ENCODE measurements around the gene B4GALNT2. TPM values are rescaled to one million over a fixed set of nuclear protein-coding genes. Genes with fewer than 3 reads are reported as not detected.

The B4GALNT2 gene
- polyA plus RNA-seq, 1 experiment = 0.01 TPM

DNA sequence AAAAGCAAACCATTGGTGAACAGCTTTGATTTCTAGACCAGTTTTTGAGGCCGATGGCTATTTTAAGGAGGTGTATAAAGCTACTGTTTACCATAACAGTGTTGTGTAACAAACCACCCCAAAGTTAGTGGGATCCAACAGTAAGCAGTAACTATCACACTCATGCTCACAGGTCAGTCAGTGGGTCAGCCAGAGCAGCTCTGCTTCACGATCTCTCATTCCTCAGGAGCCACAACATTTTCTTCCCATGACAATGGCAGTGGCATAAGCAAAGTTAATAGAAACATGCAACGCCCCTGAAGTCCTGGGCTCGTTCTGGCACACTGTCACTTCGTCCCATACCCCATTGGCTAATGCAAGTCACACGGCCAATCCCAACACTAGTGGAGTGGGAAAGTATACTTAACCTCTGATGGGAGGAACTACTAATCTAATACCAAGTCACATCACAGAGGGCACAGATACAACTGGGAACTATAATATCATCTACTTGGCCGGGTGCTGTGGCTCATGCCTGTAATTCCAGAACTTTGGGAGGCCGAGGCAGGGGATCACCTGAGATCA is 28.0 kb upstream of the B4GALNT2 start:
- Histone ChIP-seq H3K27me3 (ENCODE audit: control insufficient read depth, insufficient read depth, low read length) (no peaks in the 10 kb centered on the region), H3K27ac (ENCODE audit: low read depth, low read length) (peak overlapping the region; percentile 11), H3K9me3 (ENCODE audit: control insufficient read depth, insufficient read depth, low read length) (no peaks in the 10 kb centered on the region), H3K4me3 (ENCODE audit: low read depth, low read length) (no peak overlapping the region)
- ChIA-PET POLR2A (interaction anchor here (1.4 kb wide), 1 partner anchor 43 kb away, joined by 4 read pairs; no protein-coding TSS in a partner anchor), CTCF (interaction anchor here (1.1 kb wide), 1 partner anchor 68 kb away, joined by 4 read pairs; no protein-coding TSS in a partner anchor)
- TF ChIP-seq, protein P1, sequence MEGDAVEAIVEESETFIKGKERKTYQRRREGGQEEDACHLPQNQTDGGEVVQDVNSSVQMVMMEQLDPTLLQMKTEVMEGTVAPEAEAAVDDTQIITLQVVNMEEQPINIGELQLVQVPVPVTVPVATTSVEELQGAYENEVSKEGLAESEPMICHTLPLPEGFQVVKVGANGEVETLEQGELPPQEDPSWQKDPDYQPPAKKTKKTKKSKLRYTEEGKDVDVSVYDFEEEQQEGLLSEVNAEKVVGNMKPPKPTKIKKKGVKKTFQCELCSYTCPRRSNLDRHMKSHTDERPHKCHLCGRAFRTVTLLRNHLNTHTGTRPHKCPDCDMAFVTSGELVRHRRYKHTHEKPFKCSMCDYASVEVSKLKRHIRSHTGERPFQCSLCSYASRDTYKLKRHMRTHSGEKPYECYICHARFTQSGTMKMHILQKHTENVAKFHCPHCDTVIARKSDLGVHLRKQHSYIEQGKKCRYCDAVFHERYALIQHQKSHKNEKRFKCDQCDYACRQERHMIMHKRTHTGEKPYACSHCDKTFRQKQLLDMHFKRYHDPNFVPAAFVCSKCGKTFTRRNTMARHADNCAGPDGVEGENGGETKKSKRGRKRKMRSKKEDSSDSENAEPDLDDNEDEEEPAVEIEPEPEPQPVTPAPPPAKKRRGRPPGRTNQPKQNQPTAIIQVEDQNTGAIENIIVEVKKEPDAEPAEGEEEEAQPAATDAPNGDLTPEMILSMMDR (IDR thresholded peaks at IDR 0.05; ENCODE audit: low read depth, low read length) = no peak
- no peak for DNase-seq (ENCODE audit: low read depth, low spot score)

DNA sequence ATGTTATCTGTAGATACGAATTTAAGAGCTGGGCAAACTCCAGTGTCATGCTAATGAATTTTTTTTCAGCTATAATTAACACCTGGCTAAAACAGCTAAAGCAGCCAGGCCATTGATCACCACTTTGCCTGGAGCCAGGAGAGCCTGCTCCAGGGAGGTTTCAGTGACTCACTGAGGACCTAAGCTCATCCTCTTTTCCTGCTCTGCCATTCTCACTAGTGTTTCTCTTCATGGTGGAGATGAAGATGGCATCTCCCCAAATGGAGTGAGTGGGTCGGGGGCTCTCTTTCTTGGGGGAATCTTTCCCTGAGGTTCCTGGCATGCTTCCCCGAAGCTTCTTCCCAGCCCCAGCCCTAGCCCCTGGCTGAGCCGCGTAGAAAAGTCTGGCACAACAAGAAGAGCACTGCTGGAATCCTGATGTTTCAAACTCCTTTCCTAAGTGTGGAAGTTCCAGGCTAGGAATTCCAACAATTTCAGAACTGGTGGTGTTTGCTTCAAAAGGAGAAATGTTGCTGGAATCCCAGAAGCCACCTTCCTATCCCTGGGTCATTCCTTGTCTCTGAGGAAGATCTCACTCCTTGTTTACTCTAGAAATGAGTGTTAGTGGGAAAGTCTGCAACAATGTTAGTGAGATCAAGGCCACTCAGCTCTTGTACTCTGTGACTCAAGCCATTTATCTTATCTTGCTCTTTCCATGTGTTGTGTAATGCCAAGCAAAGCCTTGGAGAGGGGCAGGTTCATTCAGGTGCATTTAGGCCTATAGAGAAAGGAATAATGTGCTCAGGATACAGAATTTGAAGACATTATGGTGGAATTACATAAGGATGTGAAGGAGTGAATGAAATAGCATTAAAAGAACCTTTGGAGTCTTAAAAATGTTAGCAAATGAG is 26.0 kb upstream of the B4GALNT2 start:
- DNase-seq (ENCODE audit: low read depth, low spot score) = no peak
- ChIA-PET CTCF (no interaction called here), POLR2A (interaction anchor here (1.4 kb wide), 1 partner anchor 40 kb away, joined by 7 read pairs; no protein-coding TSS in a partner anchor)
- peak overlapping the region; percentile 54 for H3K27ac ChIP-seq (ENCODE audit: low read depth, low read length)
- no peaks in the 10 kb centered on the region for H3K9me3 ChIP-seq (ENCODE audit: control insufficient read depth, insufficient read depth, low read length)
- H3K27me3 ChIP-seq (ENCODE audit: control insufficient read depth, insufficient read depth, low read length) = no peaks in the 10 kb centered on the region
- no peak overlapping the region for H3K4me3 ChIP-seq (ENCODE audit: low read depth, low read length)
- TF ChIP-seq, protein P1 (IDR thresholded peaks at IDR 0.05; ENCODE audit: low read depth, low read length) = no peak

DNA sequence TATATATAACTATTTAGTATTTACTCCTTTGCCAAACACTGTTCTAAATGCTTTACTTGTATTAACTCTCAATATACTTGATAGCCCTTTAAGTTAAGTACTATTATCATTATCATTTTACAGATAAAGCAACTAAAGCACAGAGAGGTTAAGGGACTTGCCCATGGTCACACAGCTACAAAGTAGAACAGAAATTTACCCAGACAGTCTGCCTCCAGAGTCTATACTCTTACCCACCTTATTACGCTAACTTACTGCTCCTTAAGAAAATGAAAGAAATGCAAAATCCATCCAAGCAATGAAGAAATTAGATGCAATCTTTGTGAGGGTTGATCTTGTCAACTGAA is 25.4 kb upstream of the B4GALNT2 start:
- Histone ChIP-seq H3K27me3 (ENCODE audit: control insufficient read depth, insufficient read depth, low read length) (no peaks in the 10 kb centered on the region), H3K4me3 (ENCODE audit: low read depth, low read length) (no peak overlapping the region), H3K9me3 (ENCODE audit: control insufficient read depth, insufficient read depth, low read length) (no peaks in the 10 kb centered on the region), H3K27ac (ENCODE audit: low read depth, low read length) (no peak overlapping the region)
- DNase-seq (ENCODE audit: low read depth, low spot score) = no peak
- POLR2A ChIA-PET = interaction anchor here (1.4 kb wide), 1 partner anchor 39 kb away, joined by 7 read pairs; no protein-coding TSS in a partner anchor
- TF ChIP-seq, protein P1 (IDR thresholded peaks at IDR 0.05; ENCODE audit: low read depth, low read length) = no peak
- CTCF ChIA-PET = no interaction called here

DNA sequence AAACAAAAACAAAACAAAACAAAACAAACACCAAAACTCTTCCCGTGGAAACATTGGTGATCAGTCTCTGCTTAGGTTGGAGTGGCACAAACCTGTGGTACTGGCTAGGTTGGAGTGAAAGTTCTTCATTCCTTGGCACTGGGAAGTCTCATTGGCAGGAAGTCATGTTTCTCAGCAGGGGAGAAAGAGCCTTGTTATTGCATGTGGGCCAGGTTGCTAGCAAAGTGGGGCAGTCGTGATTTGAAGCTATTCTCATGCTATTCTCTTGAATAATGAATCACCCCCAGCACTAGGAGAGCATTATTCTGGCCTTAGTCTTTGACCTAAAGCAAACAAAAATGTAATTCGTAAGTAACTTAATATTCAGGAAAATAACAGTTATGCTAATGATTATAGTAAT is 24.3 kb upstream of the B4GALNT2 start:
- DNase-seq (ENCODE audit: low read depth, low spot score) = peak; percentile 42
- no peaks in the 10 kb centered on the region for H3K9me3 ChIP-seq (ENCODE audit: control insufficient read depth, insufficient read depth, low read length)
- no peaks in the 10 kb centered on the region for H3K27me3 ChIP-seq (ENCODE audit: control insufficient read depth, insufficient read depth, low read length)
- CTCF ChIA-PET = no interaction called here
- TF ChIP-seq, protein P1 (IDR thresholded peaks at IDR 0.05; ENCODE audit: low read depth, low read length) = no peak
- POLR2A ChIA-PET = interaction anchor here (0.8 kb wide), 1 partner anchor 38 kb away, joined by 4 read pairs; no protein-coding TSS in a partner anchor
- no peak overlapping the region for H3K4me3 ChIP-seq (ENCODE audit: low read depth, low read length)
- peak overlapping the region; percentile 34 for H3K27ac ChIP-seq (ENCODE audit: low read depth, low read length)

DNA sequence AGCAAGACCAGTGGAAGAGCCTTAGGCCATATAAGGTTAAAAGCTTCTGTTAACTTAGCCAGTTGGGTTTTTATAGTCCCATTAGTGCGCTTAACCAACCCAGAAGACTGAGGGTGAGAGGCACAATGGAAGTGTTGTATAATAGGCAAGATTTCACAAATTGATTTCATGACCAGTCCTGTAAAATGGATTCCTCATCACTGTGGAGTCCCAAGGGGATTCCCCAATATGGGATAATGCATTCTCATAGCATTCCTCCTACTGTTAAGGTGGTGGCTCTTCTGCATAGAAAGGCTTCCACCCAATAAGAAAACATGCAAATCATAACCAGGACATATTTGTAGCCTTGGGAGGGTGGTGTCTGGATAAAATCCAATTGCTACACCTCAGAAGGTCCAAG is 22.1 kb upstream of the B4GALNT2 start:
- ChIA-PET POLR2A (no interaction called here), CTCF (no interaction called here)
- H3K4me3 ChIP-seq (ENCODE audit: low read depth, low read length) = no peak overlapping the region

More for the DNA sequence above, 22.1 kb upstream of the B4GALNT2 start:
- Histone ChIP-seq H3K27me3 (ENCODE audit: control insufficient read depth, insufficient read depth, low read length) (peaks cover 5% of the 10 kb centered on the region), H3K9me3 (ENCODE audit: control insufficient read depth, insufficient read depth, low read length) (no peaks in the 10 kb centered on the region), H3K27ac (ENCODE audit: low read depth, low read length) (no peak overlapping the region)
- DNase-seq (ENCODE audit: low read depth, low spot score) = no peak
- TF ChIP-seq, protein P1 (IDR thresholded peaks at IDR 0.05; ENCODE audit: low read depth, low read length) = no peak

Data from AG04450 (cell line).